ENCODE results near the gene TMEM11.
"Not testable (repeated sequence)": the region's sequence is repeated elsewhere in the genome, so short reads cannot be mapped to it uniquely, and the experiment has no call there.

The TMEM11 gene

GRCh38 chr17:21233581-21234347 lies 19.8 kb upstream of the TMEM11 start:
- no peak for TF ChIP-seq CTCF (IDR thresholded peaks at IDR 0.05; ENCODE audit: control insufficient read depth, insufficient read depth, low read depth, low read length, missing control alignments)

GRCh38 chr17:21232033-21232749 lies 18.2 kb upstream of the TMEM11 start:
- no peak for DNase-seq (ENCODE audit: low read depth)
- H3K4me3 ChIP-seq (ENCODE audit: control insufficient read depth, low read depth, low read length), result no peak overlapping the region
- no peak for TF ChIP-seq CTCF (IDR thresholded peaks at IDR 0.05; ENCODE audit: control insufficient read depth, insufficient read depth, low read depth, low read length, missing control alignments)

More at GRCh38 chr17:21233581-21234347, 19.8 kb upstream of the TMEM11 start:
- no peak overlapping the region for H3K4me3 ChIP-seq (ENCODE audit: control insufficient read depth, low read depth, low read length)
- no peak for DNase-seq (ENCODE audit: low read depth)

GRCh38 chr17:21231533-21231932 lies 17.6 kb upstream of the TMEM11 start:
- TF ChIP-seq CTCF (IDR thresholded peaks at IDR 0.05; ENCODE audit: control insufficient read depth, insufficient read depth, low read depth, low read length, missing control alignments), result no peak
- DNase-seq (ENCODE audit: low read depth), result no peak
- H3K4me3 ChIP-seq (ENCODE audit: control insufficient read depth, low read depth, low read length), result no peak overlapping the region

- no peak for TF ChIP-seq CTCF (IDR thresholded peaks at IDR 0.05; ENCODE audit: control insufficient read depth, insufficient read depth, low read depth, low read length, missing control alignments)
- no peak for DNase-seq (ENCODE audit: low read depth)
- no peak overlapping the region for H3K4me3 ChIP-seq (ENCODE audit: control insufficient read depth, low read depth, low read length)
Measured at GRCh38 chr17:21228845-21229244, 14.9 kb upstream of the TMEM11 start.

GRCh38 chr17:21228111-21228510 lies 14.2 kb upstream of the TMEM11 start:
- no peak overlapping the region for H3K4me3 ChIP-seq (ENCODE audit: control insufficient read depth, low read depth, low read length)
- no peak for TF ChIP-seq CTCF (IDR thresholded peaks at IDR 0.05; ENCODE audit: control insufficient read depth, insufficient read depth, low read depth, low read length, missing control alignments)
- no peak for DNase-seq (ENCODE audit: low read depth)

GRCh38 chr17:21227277-21227676 lies 13.3 kb upstream of the TMEM11 start:
- not testable (repeated sequence) for H3K4me3 ChIP-seq (ENCODE audit: control insufficient read depth, low read depth, low read length); DNase-seq (ENCODE audit: low read depth)

- no peak for DNase-seq (ENCODE audit: low read depth)
- H3K4me3 ChIP-seq (ENCODE audit: control insufficient read depth, low read depth, low read length), result no peak overlapping the region
- no peak for TF ChIP-seq CTCF (IDR thresholded peaks at IDR 0.05; ENCODE audit: control insufficient read depth, insufficient read depth, low read depth, low read length, missing control alignments)
Measured at GRCh38 chr17:21223086-21223485, 9.1 kb upstream of the TMEM11 start.
